Spleen (tissue), 11 donors: ENCODE measurements around the gene ACBD5. TPM values are rescaled to one million over a fixed set of nuclear protein-coding genes. Genes with fewer than 3 reads are reported as not detected.

ENCODE experiments used
- DNase-seq: peaks from one replicate; pipeline ENCODE4 v3.0.0-alpha.2; 2020
- H3K27ac ChIP-seq, 8 donors: fragments of 200-600 bp; sonication (generic) in 7 of 8; 1 replicate in 4 of 8; 2 replicates in 4 of 8; pipeline versions ENCODE4 v1.5.0 to v1.8.0; 2016 to 2021; ENCODE audit warnings: inconsistent platforms in 4 of 8, mild to moderate bottlenecking in 4 of 8, moderate library complexity in 1 of 8
- H3K27me3 ChIP-seq, 7 donors: fragments of 200-600 bp; sonication (generic) in 6 of 7; replicated peaks in 1 of 7; 1 replicate in 4 of 7; 2 replicates in 3 of 7; pipeline versions ENCODE4 v1.5.0 to v1.8.0; 2016 to 2021; ENCODE audit warnings: inconsistent platforms in 3 of 7, mild to moderate bottlenecking in 1 of 7
- H3K36me3 ChIP-seq, 6 donors: fragments of 200-600 bp; sonication (generic) in 5 of 6; 1 replicate in 4 of 6; 2 replicates in 2 of 6; pipeline versions ENCODE4 v1.5.0 to v1.8.0; 2016 to 2021; ENCODE audit warnings: inconsistent platforms in 2 of 6
- H3K4me1 ChIP-seq, 6 donors: fragments of 200-600 bp; sonication (generic) in 5 of 6; 1 replicate in 3 of 6; 2 replicates in 3 of 6; pipeline versions ENCODE4 v1.5.0 to v1.8.0; 2016 to 2021; ENCODE audit warnings: inconsistent platforms in 3 of 6
- H3K4me3 ChIP-seq, 8 donors: fragments of 200-600 bp; sonication (generic) in 7 of 8; 1 replicate in 4 of 8; 2 replicates in 4 of 8; pipeline versions ENCODE4 v1.5.0 to v1.8.0; 2016 to 2021; ENCODE audit warnings: inconsistent platforms in 4 of 8, mild to moderate bottlenecking in 4 of 8, moderate library complexity in 2 of 8
- H3K9me3 ChIP-seq, 8 donors: fragments of 200-600 bp; sonication (generic) in 7 of 8; 1 replicate in 4 of 8; 2 replicates in 4 of 8; pipeline versions ENCODE4 v1.5.0 to v1.8.0; 2016 to 2021; ENCODE audit warnings: inconsistent platforms in 4 of 8
- POLR2A ChIP-seq, 3 donors: fragments of 450-650 bp; IDR thresholded peaks; one replicate each; pipeline ENCODE4 v1.5.1; 2017; ENCODE audit warnings: antibody characterized with exemption in 3 of 3, mild to moderate bottlenecking in 1 of 3
- POLR2AphosphoS5 ChIP-seq, 3 donors: sonication (generic); formaldehyde crosslinking; IDR thresholded peaks; one replicate each; pipeline ENCODE4 v1.5.1; 2017; ENCODE audit warnings: antibody characterized with exemption in 3 of 3
- WGBS, 5 donors: extraction: QIAGEN DNeasy Blood & Tissue Kit in 3 of 5; methylation state at CpG; one replicate each; pipeline versions ENCODE4 v1.1.5 to v1.1.7; 2013 to 2018; 5-methylcytosine and 5-hydroxymethylcytosine counted together
- intact Hi-C: fragments of 100-400 bp; cut with DNase I; formaldehyde crosslinking; loops from one replicate; pipeline ENCODE4 v1.15.0; 2023; ENCODE audit warnings: low total_unique reads
- polyA plus RNA-seq, 3 donors: library from polyadenylated mRNA; stranded (reverse); fragments of 200-250 nt; gene quantifications; one replicate each; pipeline ENCODE4 v1.2.1, GENCODE V29; 2013
- total RNA-seq, 7 donors: library from RNA; depleted of rRNA in 3 of 7; stranded (reverse); fragments of >200 nt in 3 of 7; fragmentation: NEBNext Ultra II Directional in 4 of 7; extraction: Animal tissue kit (Norgen Biotek cat#: 25700) in 4 of 7; gene quantifications; one replicate each; pipeline versions ENCODE4 v1.1.0 to v1.2.1, GENCODE V29; 2016 to 2021
- TF ChIP-seq, protein P1 (sequence below), 11 experiments: fragments of 200-600 bp in 7 of 11; fragments of 450-650 bp in 4 of 11; sonication (generic) in 4 of 11; IDR thresholded peaks in 8 of 11; conservative IDR thresholded peaks in 3 of 11; 1 replicate in 7 of 11; 2 replicates in 4 of 11; pipeline versions ENCODE4 v1.4.0 to v1.8.0; 2016 to 2021; ENCODE audit warnings: antibody characterized with exemption in 11 of 11, inconsistent platforms in 4 of 11, mild to moderate bottlenecking in 1 of 11
- donor health status: healthy with polysubstance abuse.
- donor health status: DM: no; HTN: no; CAD: no; lungs with moderate emphysema.
- donor health status: DM: no; HTN: no; CAD: no.
- donor health status: Bipolar disorder and iron deficiency.
- donor health status: healthy.
- donor health status: DM: no; HTN: no; CAD: no.
- donor health status: DM: yes; HTN: yes; CAD: no.

ACBD5 gene
- total and polyA plus RNA-seq, 10 donors = 7.7 to 31.2 (median 22.2) TPM

DNA sequence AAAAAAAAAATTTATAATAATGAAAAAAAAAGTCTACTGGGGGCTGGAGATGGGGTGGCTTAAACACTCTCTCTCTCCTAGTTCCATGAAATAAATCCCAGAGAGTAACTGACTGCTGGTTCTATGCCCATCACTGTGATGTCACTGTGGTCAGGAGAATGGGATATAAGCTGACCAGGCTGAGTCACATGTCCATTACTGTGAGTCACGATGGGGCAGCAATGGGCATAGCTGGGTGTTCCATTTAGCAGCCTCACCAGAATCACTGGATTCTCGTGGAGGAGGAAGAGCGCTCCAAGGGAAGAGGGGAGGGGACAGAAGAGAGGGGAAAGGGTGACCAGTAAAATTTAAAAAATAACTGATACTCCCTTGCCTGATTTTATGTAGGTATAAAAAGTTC, 48.3 kb downstream of the ACBD5 start:
- WGBS, 5 donors = 77 to 87% (median 83%) methylated on average over 3 of the region's 3 CpGs
- Histone ChIP-seq H3K27ac (no peak overlapping the region), H3K4me1 (no peaks in the 10 kb centered on the region), H3K27me3 (no peaks in the 10 kb centered on the region), H3K4me3 (no peak overlapping the region), H3K9me3 (no peaks in the 10 kb centered on the region), H3K36me3 (peaks cover 0 to 51% (median 17%) of the 10 kb centered on the region in 6 donors)
- TF ChIP-seq POLR2A (IDR thresholded peaks at IDR 0.05) = no peak
- no peak for TF ChIP-seq POLR2AphosphoS5 (IDR thresholded peaks at IDR 0.05)
- TF ChIP-seq, protein P1, sequence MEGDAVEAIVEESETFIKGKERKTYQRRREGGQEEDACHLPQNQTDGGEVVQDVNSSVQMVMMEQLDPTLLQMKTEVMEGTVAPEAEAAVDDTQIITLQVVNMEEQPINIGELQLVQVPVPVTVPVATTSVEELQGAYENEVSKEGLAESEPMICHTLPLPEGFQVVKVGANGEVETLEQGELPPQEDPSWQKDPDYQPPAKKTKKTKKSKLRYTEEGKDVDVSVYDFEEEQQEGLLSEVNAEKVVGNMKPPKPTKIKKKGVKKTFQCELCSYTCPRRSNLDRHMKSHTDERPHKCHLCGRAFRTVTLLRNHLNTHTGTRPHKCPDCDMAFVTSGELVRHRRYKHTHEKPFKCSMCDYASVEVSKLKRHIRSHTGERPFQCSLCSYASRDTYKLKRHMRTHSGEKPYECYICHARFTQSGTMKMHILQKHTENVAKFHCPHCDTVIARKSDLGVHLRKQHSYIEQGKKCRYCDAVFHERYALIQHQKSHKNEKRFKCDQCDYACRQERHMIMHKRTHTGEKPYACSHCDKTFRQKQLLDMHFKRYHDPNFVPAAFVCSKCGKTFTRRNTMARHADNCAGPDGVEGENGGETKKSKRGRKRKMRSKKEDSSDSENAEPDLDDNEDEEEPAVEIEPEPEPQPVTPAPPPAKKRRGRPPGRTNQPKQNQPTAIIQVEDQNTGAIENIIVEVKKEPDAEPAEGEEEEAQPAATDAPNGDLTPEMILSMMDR (IDR thresholded peaks at IDR 0.05 in 8 of 11, conservative IDR thresholded peaks at IDR 0.05 in 3 of 11) = no peak
- intact Hi-C loops = no loop called here
- DNase-seq = no peak

DNA sequence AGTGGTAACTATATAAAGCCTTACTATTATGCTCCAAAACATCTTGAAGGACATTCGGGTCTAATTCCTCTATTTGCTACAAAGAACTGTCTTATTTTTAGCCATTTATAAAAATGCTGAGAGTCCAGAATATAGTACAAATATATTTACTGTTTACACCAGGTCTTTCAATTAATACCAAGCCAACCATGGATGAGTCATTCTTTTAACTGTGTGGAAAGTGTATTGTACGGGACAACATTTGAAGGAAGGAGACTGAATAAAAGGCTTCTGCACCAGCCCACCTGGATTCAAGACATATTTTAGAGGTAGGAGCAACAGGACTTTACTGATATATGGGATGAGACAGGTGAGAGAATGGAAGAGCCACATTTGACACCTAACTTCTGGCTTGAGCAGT, 50.1 kb downstream of the ACBD5 start:
- no peaks in the 10 kb centered on the region for H3K9me3 ChIP-seq
- no peak overlapping the region for H3K4me3 ChIP-seq
- H3K36me3 ChIP-seq = peaks cover 0 to 51% (median 13%) of the 10 kb centered on the region in 6 donors
- TF ChIP-seq POLR2A (IDR thresholded peaks at IDR 0.05) (no peak), POLR2AphosphoS5 (IDR thresholded peaks at IDR 0.05) (no peak)
- TF ChIP-seq, protein P1 (IDR thresholded peaks at IDR 0.05 in 8 of 11, conservative IDR thresholded peaks at IDR 0.05 in 3 of 11) = no peak
- no peaks in the 10 kb centered on the region for H3K4me1 ChIP-seq
- no peaks in the 10 kb centered on the region for H3K27me3 ChIP-seq
- 91 to 98% (median 94%) methylated on average over 2 of the region's 2 CpGs for WGBS, 5 donors
- no peak for DNase-seq
- H3K27ac ChIP-seq = no peak overlapping the region
- intact Hi-C loops = no loop called here

DNA sequence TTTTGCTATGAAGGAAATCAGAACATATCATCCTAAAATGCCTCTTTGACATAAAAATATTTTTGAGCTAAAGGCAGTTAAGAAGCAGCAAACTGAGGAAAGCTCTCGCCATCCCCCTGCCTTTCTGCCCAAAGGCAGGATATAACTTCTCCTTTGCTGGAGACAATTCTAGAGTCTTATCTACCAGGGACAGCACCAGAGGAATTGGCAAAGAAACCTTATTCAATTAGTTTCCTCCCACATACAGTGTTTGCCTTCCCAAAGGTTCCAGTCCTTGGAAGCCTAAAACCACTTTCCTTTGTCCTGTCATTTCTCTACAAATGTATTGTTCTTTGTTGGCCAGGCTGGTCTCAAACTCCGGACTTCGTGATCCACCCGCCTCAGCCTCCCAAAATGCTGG, 51.7 kb downstream of the ACBD5 start:
- intact Hi-C loops = no loop called here
- H3K9me3 ChIP-seq = no peaks in the 10 kb centered on the region
- no peak overlapping the region for H3K4me3 ChIP-seq
- H3K27ac ChIP-seq = no peak overlapping the region
- DNase-seq = no peak
- no peaks in the 10 kb centered on the region for H3K27me3 ChIP-seq
- H3K36me3 ChIP-seq = peaks cover 0 to 53% (median 14%) of the 10 kb centered on the region in 6 donors
- TF ChIP-seq, protein P1 (IDR thresholded peaks at IDR 0.05 in 8 of 11, conservative IDR thresholded peaks at IDR 0.05 in 3 of 11) = no peak
- no peak for TF ChIP-seq POLR2AphosphoS5 (IDR thresholded peaks at IDR 0.05)
- TF ChIP-seq POLR2A (IDR thresholded peaks at IDR 0.05) = no peak
- WGBS, 5 donors = 91 to 99% (median 95%) methylated on average over 4 of the region's 4 CpGs
- H3K4me1 ChIP-seq = no peaks in the 10 kb centered on the region

DNA sequence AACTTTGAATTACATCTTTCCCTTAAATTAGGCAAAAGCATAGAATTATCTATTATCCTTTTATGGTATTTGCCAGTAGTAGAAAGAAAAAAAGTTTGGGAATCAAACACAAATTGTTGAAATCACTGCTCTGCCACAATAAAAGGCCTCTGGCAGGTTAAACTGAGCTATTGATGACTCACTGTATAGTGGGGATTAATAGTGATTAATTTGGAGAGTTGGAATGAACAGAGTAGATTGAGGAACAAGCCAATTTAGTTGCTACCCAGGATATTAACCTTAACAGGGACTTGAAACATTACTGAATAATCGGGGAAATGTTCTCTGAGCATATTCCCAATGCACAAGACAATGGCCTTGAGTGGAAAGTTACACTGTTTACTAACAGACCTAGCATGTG, 52.3 kb downstream of the ACBD5 start:
- Histone ChIP-seq H3K36me3 (peaks cover 0 to 59% (median 15%) of the 10 kb centered on the region in 6 donors), H3K27ac (no peak overlapping the region), H3K27me3 (no peaks in the 10 kb centered on the region), H3K9me3 (no peaks in the 10 kb centered on the region), H3K4me3 (no peak overlapping the region), H3K4me1 (no peaks in the 10 kb centered on the region)
- 92 to 100% (median 96%) methylated on average over 1 of the region's 1 CpG for WGBS, 5 donors
- intact Hi-C loops = no loop called here
- no peak for TF ChIP-seq POLR2AphosphoS5 (IDR thresholded peaks at IDR 0.05)
- TF ChIP-seq, protein P1 (IDR thresholded peaks at IDR 0.05 in 8 of 11, conservative IDR thresholded peaks at IDR 0.05 in 3 of 11) = no peak
- no peak for TF ChIP-seq POLR2A (IDR thresholded peaks at IDR 0.05)
- DNase-seq = no peak
